Caco-2 (cell line): ENCODE data around the gene NRXN3. TPM values are rescaled to one million over a fixed set of nuclear protein-coding genes. Genes with fewer than 3 reads are reported as not detected.
"Not testable (repeated sequence)": the region's sequence is repeated elsewhere in the genome, so short reads cannot be mapped to it uniquely, and the experiment has no call there.

ENCODE experiments used
- BruUV-seq: library from RNA; stranded (reverse); fragments of 400-500 nt; replicated peaks from 2 replicates; lab custom pipeline; 2021; lab: Mats Ljungman, UMichigan
- CTCF ChIA-PET: fragments of 300-600 bp; sonication (Branson Sonifier 250); formaldehyde crosslinking; loops from one replicate; lab custom pipeline; 2022; ENCODE audit warnings: antibody characterized with exemption; lab: Charles Lee
- POLR2A ChIA-PET: fragments of 300-600 bp; sonication (Branson Sonifier 250); formaldehyde crosslinking; loops from one replicate; lab custom pipeline; 2022; ENCODE audit warnings: antibody characterized with exemption; lab: Charles Lee
- DNase-seq, 2 experiments: peaks; one replicate each; pipeline versions ENCODE4 v3.0.0 to v3.0.0-alpha.2; 2020 to 2022
- H3K27me3 ChIP-seq: replicated peaks from 2 replicates; pipeline ENCODE4 v1.6.0; 2011; ENCODE audit warnings: low read length; ENCODE audit not compliant: control insufficient read depth, insufficient read depth
- H3K36me3 ChIP-seq: 2 replicates; pipeline ENCODE4 v1.5.1; 2011; ENCODE audit warnings: low read length; ENCODE audit not compliant: control insufficient read depth, insufficient read depth
- H3K4me1 ChIP-seq: fragments of 250-450 bp; sonication (Bioruptor Pico); 2 replicates; pipeline ENCODE4 v1.5.1; 2020; ENCODE audit warnings: mild to moderate bottlenecking
- H3K4me3 ChIP-seq: 2 replicates; pipeline ENCODE4 v1.5.1; 2011; ENCODE audit warnings: low read depth, mild to moderate bottlenecking, control low read depth, low read length
- H3K9me3 ChIP-seq: fragments of 250-450 bp; sonication (Bioruptor Pico); 2 replicates; pipeline ENCODE4 v1.5.1; 2020; ENCODE audit warnings: mild to moderate bottlenecking, moderate library complexity
- H3K27ac Mint-ChIP-seq: one replicate; pipeline ENCODE4 v1.8.0; 2022; ENCODE audit warnings: mixed read lengths; ENCODE audit not compliant: unreplicated experiment
- H3K27me3 Mint-ChIP-seq: one replicate; pipeline ENCODE4 v1.8.0; 2022; ENCODE audit warnings: mixed read lengths; ENCODE audit not compliant: insufficient read depth, unreplicated experiment
- H3K36me3 Mint-ChIP-seq: one replicate; pipeline ENCODE4 v1.8.0; 2022; ENCODE audit warnings: mild to moderate bottlenecking, mixed read lengths; ENCODE audit not compliant: insufficient read depth, unreplicated experiment
- H3K4me1 Mint-ChIP-seq: one replicate; pipeline ENCODE4 v1.8.0; 2022; ENCODE audit warnings: low read depth, mixed read lengths; ENCODE audit not compliant: unreplicated experiment
- H3K4me3 Mint-ChIP-seq: one replicate; pipeline ENCODE4 v1.8.0; 2022; ENCODE audit warnings: mild to moderate bottlenecking, moderate library complexity, mixed read lengths; ENCODE audit not compliant: unreplicated experiment
- H3K9me3 Mint-ChIP-seq: one replicate; pipeline ENCODE4 v1.8.0; 2022; ENCODE audit warnings: mixed read lengths; ENCODE audit not compliant: unreplicated experiment
- CTCF ChIP-seq, 2 experiments: fragments of 200-600 bp in 1 of 2; IDR thresholded peaks; 1 replicate in 1 of 2; 2 replicates in 1 of 2; pipeline versions ENCODE4 v1.5.1 to v1.8.0; 2011 to 2022; ENCODE audit warnings: antibody characterized with exemption in 1 of 2, control low read depth in 1 of 2, inconsistent platforms in 1 of 2, low read depth in 1 of 2, low read length in 1 of 2, mild to moderate bottlenecking in 1 of 2, moderate library complexity in 1 of 2; ENCODE audit not compliant: insufficient read depth in 1 of 2, severe bottlenecking in 1 of 2, unreplicated experiment in 1 of 2
- intact Hi-C: fragments of 100-400 bp; cut with micrococcal nuclease; formaldehyde crosslinking; loops from one replicate; pipeline ENCODE4 v1.10.0; 2022; ENCODE audit not compliant: unreplicated experiment
- total RNA-seq: library from RNA; stranded (reverse); gene quantifications from 2 replicates; pipeline ENCODE4 v1.2.3, GENCODE V29; 2022

The NRXN3 gene
- total RNA-seq, 1 experiment from 2014 or later = 12.4 TPM

GRCh38 chr14:78535041-78535440, 364.9 kb downstream of the NRXN3 start:
- H3K4me1 Mint-ChIP-seq = no peaks in the 10 kb centered on the region
- POLR2A ChIA-PET = no interaction called here
- BruUV-seq = no TSS peak
- H3K4me1 ChIP-seq = no peaks in the 10 kb centered on the region
- no peak for DNase-seq
- intact Hi-C loops = no loop called here
- no peaks in the 10 kb centered on the region for H3K36me3 ChIP-seq
- H3K4me3 ChIP-seq = no peak overlapping the region
- peaks cover 3% of the 10 kb centered on the region for H3K27me3 Mint-ChIP-seq
- H3K4me3 Mint-ChIP-seq = no peak overlapping the region
- H3K27ac Mint-ChIP-seq = no peak overlapping the region
- H3K36me3 Mint-ChIP-seq = no peaks in the 10 kb centered on the region
- H3K9me3 Mint-ChIP-seq = no peaks in the 10 kb centered on the region
- H3K27me3 ChIP-seq = no peaks in the 10 kb centered on the region
- no peaks in the 10 kb centered on the region for H3K9me3 ChIP-seq
- no peak for TF ChIP-seq CTCF (IDR thresholded peaks at IDR 0.05; ENCODE audit: insufficient read depth in 1 of 2, low read depth in 1 of 2, low read length in 1 of 2, severe bottlenecking in 1 of 2, unreplicated experiment in 1 of 2)
- CTCF ChIA-PET = no interaction called here

GRCh38 chr14:78541788-78542187, 371.6 kb downstream of the NRXN3 start:
- H3K27ac Mint-ChIP-seq, CTCF ChIA-PET, H3K4me1 ChIP-seq, H3K27me3 Mint-ChIP-seq, POLR2A ChIA-PET, H3K4me3 Mint-ChIP-seq, BruUV-seq, H3K9me3 ChIP-seq, H3K27me3 ChIP-seq, DNase-seq, intact Hi-C loops, H3K4me3 ChIP-seq, H3K36me3 Mint-ChIP-seq, H3K36me3 ChIP-seq, H3K9me3 Mint-ChIP-seq, H3K4me1 Mint-ChIP-seq: not testable (repeated sequence)

GRCh38 chr14:78543433-78543832, 373.3 kb downstream of the NRXN3 start:
- no peaks in the 10 kb centered on the region for H3K36me3 Mint-ChIP-seq
- no peaks in the 10 kb centered on the region for H3K4me1 Mint-ChIP-seq
- Histone ChIP-seq H3K36me3 (no peaks in the 10 kb centered on the region), H3K4me1 (no peaks in the 10 kb centered on the region), H3K27me3 (no peaks in the 10 kb centered on the region), H3K9me3 (no peaks in the 10 kb centered on the region), H3K4me3 (no peak overlapping the region)
- no peak for DNase-seq
- BruUV-seq = no TSS peak
- H3K4me3 Mint-ChIP-seq = no peak overlapping the region
- TF ChIP-seq CTCF (IDR thresholded peaks at IDR 0.05; ENCODE audit: insufficient read depth in 1 of 2, low read depth in 1 of 2, low read length in 1 of 2, severe bottlenecking in 1 of 2, unreplicated experiment in 1 of 2) = no peak
- no peak overlapping the region for H3K27ac Mint-ChIP-seq
- intact Hi-C loops = no loop called here
- POLR2A ChIA-PET = no interaction called here
- CTCF ChIA-PET = no interaction called here
- H3K9me3 Mint-ChIP-seq = no peaks in the 10 kb centered on the region
- peaks cover under 1% of the 10 kb centered on the region for H3K27me3 Mint-ChIP-seq

GRCh38 chr14:78561074-78561473, 390.9 kb downstream of the NRXN3 start:
- H3K4me1 ChIP-seq = no peaks in the 10 kb centered on the region
- intact Hi-C loops = no loop called here
- Mint-ChIP-seq H3K9me3 (no peaks in the 10 kb centered on the region), H3K4me1 (no peaks in the 10 kb centered on the region), H3K27me3 (peaks cover 12% of the 10 kb centered on the region), H3K4me3 (no peak overlapping the region), H3K27ac (no peak overlapping the region), H3K36me3 (no peaks in the 10 kb centered on the region)
- CTCF ChIA-PET = no interaction called here
- BruUV-seq = no TSS peak
- H3K27me3 ChIP-seq = no peaks in the 10 kb centered on the region
- no peak for TF ChIP-seq CTCF (IDR thresholded peaks at IDR 0.05; ENCODE audit: insufficient read depth in 1 of 2, low read depth in 1 of 2, low read length in 1 of 2, severe bottlenecking in 1 of 2, unreplicated experiment in 1 of 2)
- POLR2A ChIA-PET = no interaction called here
- H3K36me3 ChIP-seq = no peaks in the 10 kb centered on the region
- no peaks in the 10 kb centered on the region for H3K9me3 ChIP-seq
- no peak overlapping the region for H3K4me3 ChIP-seq
- no peak for DNase-seq
